Fibroblast of the conjunctiva (primary cell): ENCODE results near the gene SCAMP5.

ENCODE experiments used
- DNase-seq: peaks from one replicate; pipeline ENCODE4 v3.0.0-alpha.2; 2010; ENCODE audit warnings: low read depth

SCAMP5 gene

GRCh38 chr15:74977599-74977998, 17.8 kb upstream of the SCAMP5 start:
- no peak for DNase-seq

- no peak for DNase-seq
Measured at GRCh38 chr15:74978077-74978476, 17.3 kb upstream of the SCAMP5 start.

GRCh38 chr15:74978503-74978902, 16.9 kb upstream of the SCAMP5 start:
- no peak for DNase-seq

- no peak for DNase-seq
Measured at GRCh38 chr15:74982183-74982582, 13.2 kb upstream of the SCAMP5 start.

- DNase-seq: no peak
Measured at GRCh38 chr15:74983725-74984231, 11.6 kb upstream of the SCAMP5 start.

- no peak for DNase-seq
Measured at GRCh38 chr15:74988007-74988800, 7.2 kb upstream of the SCAMP5 start.

GRCh38 chr15:74989527-74989926, 5.8 kb upstream of the SCAMP5 start:
- DNase-seq: no peak

- DNase-seq: no peak
Measured at GRCh38 chr15:74992619-74993018, 2.7 kb upstream of the SCAMP5 start.

GRCh38 chr15:74994236-74994635, 1.1 kb upstream of the SCAMP5 start:
- no peak for DNase-seq

GRCh38 chr15:74994685-74995084, 678 bp upstream of the SCAMP5 start:
- DNase-seq: no peak

- DNase-seq: no peak
Measured at GRCh38 chr15:74995779-74996765, 709 bp downstream of the SCAMP5 start.

- no peak for DNase-seq
Measured at GRCh38 chr15:74997141-74997540, 1.8 kb downstream of the SCAMP5 start.

- DNase-seq: no peak
Measured at GRCh38 chr15:74997543-74997942, 2.2 kb downstream of the SCAMP5 start.

GRCh38 chr15:75001310-75001709, 5.9 kb downstream of the SCAMP5 start:
- no peak for DNase-seq

- DNase-seq: no peak
Measured at GRCh38 chr15:75002398-75002797, 7.0 kb downstream of the SCAMP5 start.

GRCh38 chr15:75007216-75007615, 11.9 kb downstream of the SCAMP5 start:
- no peak for DNase-seq

- DNase-seq: no peak
Measured at GRCh38 chr15:75008221-75008625, 12.9 kb downstream of the SCAMP5 start.

- no peak for DNase-seq
Measured at GRCh38 chr15:75008629-75009326, 13.4 kb downstream of the SCAMP5 start.

- DNase-seq: no peak
Measured at GRCh38 chr15:75016431-75016830, 21.1 kb downstream of the SCAMP5 start.

GRCh38 chr15:75019916-75020315, 24.6 kb downstream of the SCAMP5 start:
- DNase-seq: no peak

- no peak for DNase-seq
Measured at GRCh38 chr15:75021341-75021740, 26.0 kb downstream of the SCAMP5 start.

- no peak for DNase-seq
Measured at GRCh38 chr15:75022783-75023180, 27.4 kb downstream of the SCAMP5 start.
